ENCODE results near the gene DPAGT1. TPM values are rescaled to one million over a fixed set of nuclear protein-coding genes. Genes with fewer than 3 reads are reported as not detected.
"Not testable (repeated sequence)": the region's sequence is repeated elsewhere in the genome, so short reads cannot be mapped to it uniquely, and the experiment has no call there.

DPAGT1 gene
- total RNA-seq, 1 experiment from 2014 or later, result 63.5 TPM

DNA sequence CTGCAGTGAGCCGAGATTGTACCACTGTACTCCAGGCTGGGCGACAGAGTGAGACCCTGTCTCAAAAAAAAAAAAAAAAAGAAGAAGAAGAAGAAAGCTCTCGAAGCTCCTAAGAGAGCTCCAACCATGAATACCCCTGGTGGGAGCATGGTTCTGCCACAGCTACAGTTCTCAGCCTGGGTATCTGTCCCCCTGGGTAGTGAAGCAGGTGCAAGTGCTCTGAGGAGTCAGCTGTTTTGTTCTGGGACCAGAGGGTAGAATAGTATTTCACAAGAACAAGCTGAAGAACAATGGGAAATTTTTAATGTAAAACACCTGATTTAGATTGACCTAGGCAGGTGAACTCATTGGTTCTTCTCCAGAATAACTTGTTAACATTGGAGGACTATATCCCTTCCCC, 40.4 kb downstream of the DPAGT1 start (continued):
- TF ChIP-seq FOXP1 (CRISPR knock-in tag; IDR thresholded peaks at IDR 0.05; ENCODE audit: borderline replicate concordance) (no peak), NFATC4 (CRISPR knock-in tag; IDR thresholded peaks at IDR 0.05) (no peak)

DNA sequence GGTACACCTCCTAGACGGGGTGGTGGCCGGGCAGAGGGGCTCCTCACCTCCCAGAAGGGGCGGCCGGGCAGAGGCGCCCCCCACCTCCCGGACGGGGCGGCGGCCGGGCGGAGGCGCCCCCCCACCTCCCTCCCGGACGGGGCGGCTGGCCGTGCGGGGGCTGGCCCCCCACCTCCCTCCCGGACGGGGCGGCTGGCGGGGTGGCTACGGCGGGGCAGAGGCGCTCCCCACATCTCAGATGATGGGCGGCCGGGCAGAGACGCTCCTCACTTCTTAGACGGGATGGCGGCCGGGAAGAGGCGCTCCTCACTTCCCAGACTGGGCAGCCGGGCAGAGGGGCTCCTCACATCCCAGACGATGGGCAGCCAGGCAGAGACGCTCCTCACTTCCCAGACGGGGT, 42.5 kb downstream of the DPAGT1 start:
- CTCF ChIA-PET; H3K4me3 Mint-ChIP-seq; H3K27me3 Mint-ChIP-seq (ENCODE audit: low read depth); POLR2A ChIA-PET; H3K27ac Mint-ChIP-seq; ATAC-seq; DNase-seq (ENCODE audit: low spot score); H3K9me3 Mint-ChIP-seq: not testable (repeated sequence)
- Mint-ChIP-seq H3K4me1 (peaks cover 17% of the 10 kb centered on the region), H3K36me3 (peaks cover 21% of the 10 kb centered on the region)

DNA sequence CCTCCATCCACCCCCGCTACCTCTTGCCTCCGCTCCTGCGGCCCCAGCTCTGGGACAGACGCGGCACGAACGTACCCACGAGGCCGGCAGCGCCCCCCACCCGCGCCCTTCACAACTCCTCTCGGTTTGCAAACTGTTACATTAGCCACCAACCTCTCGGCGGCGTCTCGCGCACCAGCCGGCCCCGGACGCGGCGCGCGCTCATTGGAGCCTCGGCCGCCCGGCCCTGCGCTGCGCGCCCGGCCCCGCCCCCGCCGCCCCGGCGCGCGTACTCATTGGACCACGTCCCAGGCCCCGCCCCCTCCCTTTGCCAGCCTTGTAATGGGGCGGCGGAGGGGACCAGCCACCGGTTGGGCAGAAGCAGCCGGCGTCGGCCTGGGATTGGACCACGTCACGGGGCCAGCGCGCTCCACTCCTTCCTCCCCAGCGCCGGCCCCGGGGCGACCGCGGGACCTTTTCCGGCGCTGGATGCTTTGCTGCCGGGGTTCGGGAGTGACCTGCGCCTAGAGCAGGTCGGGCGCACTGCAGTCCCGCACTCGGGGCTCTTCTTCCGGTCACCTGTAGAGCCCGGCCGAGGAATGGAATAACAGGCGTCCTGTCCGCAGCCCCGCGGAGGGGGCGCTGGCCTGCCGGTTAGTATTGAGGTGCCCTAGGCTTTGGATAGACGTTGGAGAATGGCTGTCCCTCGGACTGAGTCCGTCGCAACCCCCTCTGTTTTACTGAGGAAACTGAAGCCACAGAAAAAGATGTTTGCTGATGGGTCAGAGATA, 44.5 kb downstream of the DPAGT1 start, which contains the start of gene HYOU1:
HYOU1 (minus strand) TSS at position 206 of the 770 bp plus-strand sequence. CDS start 1,045 bp downstream, outside the sequence.
- ATAC-seq (peak; percentile 96), DNase-seq (ENCODE audit: low spot score) (peak; percentile 99)
- Mint-ChIP-seq H3K4me3 (peak within 1 kb of the TSS; percentile 89), H3K27ac (peak within 1 kb of the TSS; percentile 96), H3K4me1 (peaks cover 17% of the 10 kb centered on the region), H3K9me3 (no peaks in the 10 kb centered on the region), H3K27me3 (ENCODE audit: low read depth) (no peaks in the 10 kb centered on the region), H3K36me3 (peaks cover 40% of the 10 kb centered on the region)
- POLR2A ChIA-PET, result interaction anchor here (0.6 to 2.6 kb wide), 8 partner anchors 10 to 146 kb away, joined by 3 to 20 read pairs (median 6); partner anchors contain the start of genes CENATAC, DPAGT1, HMBS and VPS11
- CTCF ChIA-PET, result interaction anchor here (0.6 to 3.0 kb wide), 10 partner anchors 8 to 315 kb away, joined by 3 to 14 read pairs (median 4); partner anchors contain the start of genes CBL, CENATAC, SLC37A4 and VPS11
- TF ChIP-seq RELA (CRISPR knock-in tag; IDR thresholded peaks at IDR 0.05; ENCODE audit: borderline replicate concordance) (no peak), FOXJ3 (CRISPR knock-in tag; IDR thresholded peaks at IDR 0.05; ENCODE audit: borderline replicate concordance) (no peak), ETV6 (CRISPR knock-in tag; IDR thresholded peaks at IDR 0.05) (peak; percentile 41; the same call in 1 of the 2 replicates), SP1 (CRISPR knock-in tag; conservative IDR thresholded peaks at IDR 0.05) (peak; percentile 88), EMX1 (CRISPR knock-in tag; IDR thresholded peaks at IDR 0.05) (no peak), GABPB1 (CRISPR knock-in tag; IDR thresholded peaks at IDR 0.05) (peak; percentile 81), ZNF423 (CRISPR knock-in tag; IDR thresholded peaks at IDR 0.05) (no peak), TP53 (CRISPR knock-in tag; IDR thresholded peaks at IDR 0.05) (peak; percentile 25; the same call in 1 of the 2 replicates), ZBTB21 (CRISPR knock-in tag; IDR thresholded peaks at IDR 0.05; ENCODE audit: borderline replicate concordance) (no peak), FOXK1 (CRISPR knock-in tag; IDR thresholded peaks at IDR 0.05) (peak; percentile 26; the same call in 1 of the 2 replicates), NFYB (CRISPR knock-in tag; conservative IDR thresholded peaks at IDR 0.05; ENCODE audit: low read depth) (peak; percentile 88), KAT7 (CRISPR knock-in tag; IDR thresholded peaks at IDR 0.05; ENCODE audit: borderline replicate concordance) (no peak), ZNF121 (CRISPR knock-in tag; IDR thresholded peaks at IDR 0.05) (no peak), OVOL2 (CRISPR knock-in tag; IDR thresholded peaks at IDR 0.05; ENCODE audit: borderline replicate concordance) (no peak), JUN (CRISPR knock-in tag; IDR thresholded peaks at IDR 0.05) (0 out of 2 replicates have a peak, but pooled peaks have one; percentile 11), ZNF232 (CRISPR knock-in tag; IDR thresholded peaks at IDR 0.05) (0 out of 2 replicates have a peak, but pooled peaks have one; percentile 25), MYBL2 (CRISPR knock-in tag; IDR thresholded peaks at IDR 0.05) (peak; percentile 76), RORB (CRISPR knock-in tag; IDR thresholded peaks at IDR 0.05) (no peak), NR2C2 (CRISPR knock-in tag; IDR thresholded peaks at IDR 0.05) (no peak), TEAD4 (CRISPR knock-in tag; IDR thresholded peaks at IDR 0.05) (no peak), FOXP1 (CRISPR knock-in tag; IDR thresholded peaks at IDR 0.05; ENCODE audit: borderline replicate concordance) (peak; percentile 8; the same call in 1 of the 2 replicates), CBFB (CRISPR knock-in tag; IDR thresholded peaks at IDR 0.05; ENCODE audit: low read depth) (no peak), JAZF1 (CRISPR knock-in tag; IDR thresholded peaks at IDR 0.05) (no peak), NFATC4 (CRISPR knock-in tag; IDR thresholded peaks at IDR 0.05) (no peak), ZNF263 (CRISPR knock-in tag; IDR thresholded peaks at IDR 0.05; ENCODE audit: low read depth) (no peak), ZNF416 (CRISPR knock-in tag; IDR thresholded peaks at IDR 0.05) (no peak)
- TF ChIP-seq, protein P1, sequence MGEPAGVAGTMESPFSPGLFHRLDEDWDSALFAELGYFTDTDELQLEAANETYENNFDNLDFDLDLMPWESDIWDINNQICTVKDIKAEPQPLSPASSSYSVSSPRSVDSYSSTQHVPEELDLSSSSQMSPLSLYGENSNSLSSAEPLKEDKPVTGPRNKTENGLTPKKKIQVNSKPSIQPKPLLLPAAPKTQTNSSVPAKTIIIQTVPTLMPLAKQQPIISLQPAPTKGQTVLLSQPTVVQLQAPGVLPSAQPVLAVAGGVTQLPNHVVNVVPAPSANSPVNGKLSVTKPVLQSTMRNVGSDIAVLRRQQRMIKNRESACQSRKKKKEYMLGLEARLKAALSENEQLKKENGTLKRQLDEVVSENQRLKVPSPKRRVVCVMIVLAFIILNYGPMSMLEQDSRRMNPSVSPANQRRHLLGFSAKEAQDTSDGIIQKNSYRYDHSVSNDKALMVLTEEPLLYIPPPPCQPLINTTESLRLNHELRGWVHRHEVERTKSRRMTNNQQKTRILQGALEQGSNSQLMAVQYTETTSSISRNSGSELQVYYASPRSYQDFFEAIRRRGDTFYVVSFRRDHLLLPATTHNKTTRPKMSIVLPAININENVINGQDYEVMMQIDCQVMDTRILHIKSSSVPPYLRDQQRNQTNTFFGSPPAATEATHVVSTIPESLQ (CRISPR knock-in tag; IDR thresholded peaks at IDR 0.05), result no peak
- TF ChIP-seq, protein P2, sequence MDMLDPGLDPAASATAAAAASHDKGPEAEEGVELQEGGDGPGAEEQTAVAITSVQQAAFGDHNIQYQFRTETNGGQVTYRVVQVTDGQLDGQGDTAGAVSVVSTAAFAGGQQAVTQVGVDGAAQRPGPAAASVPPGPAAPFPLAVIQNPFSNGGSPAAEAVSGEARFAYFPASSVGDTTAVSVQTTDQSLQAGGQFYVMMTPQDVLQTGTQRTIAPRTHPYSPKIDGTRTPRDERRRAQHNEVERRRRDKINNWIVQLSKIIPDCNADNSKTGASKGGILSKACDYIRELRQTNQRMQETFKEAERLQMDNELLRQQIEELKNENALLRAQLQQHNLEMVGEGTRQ (CRISPR knock-in tag; IDR thresholded peaks at IDR 0.05), result peak; percentile 53
- TF ChIP-seq, protein P3, sequence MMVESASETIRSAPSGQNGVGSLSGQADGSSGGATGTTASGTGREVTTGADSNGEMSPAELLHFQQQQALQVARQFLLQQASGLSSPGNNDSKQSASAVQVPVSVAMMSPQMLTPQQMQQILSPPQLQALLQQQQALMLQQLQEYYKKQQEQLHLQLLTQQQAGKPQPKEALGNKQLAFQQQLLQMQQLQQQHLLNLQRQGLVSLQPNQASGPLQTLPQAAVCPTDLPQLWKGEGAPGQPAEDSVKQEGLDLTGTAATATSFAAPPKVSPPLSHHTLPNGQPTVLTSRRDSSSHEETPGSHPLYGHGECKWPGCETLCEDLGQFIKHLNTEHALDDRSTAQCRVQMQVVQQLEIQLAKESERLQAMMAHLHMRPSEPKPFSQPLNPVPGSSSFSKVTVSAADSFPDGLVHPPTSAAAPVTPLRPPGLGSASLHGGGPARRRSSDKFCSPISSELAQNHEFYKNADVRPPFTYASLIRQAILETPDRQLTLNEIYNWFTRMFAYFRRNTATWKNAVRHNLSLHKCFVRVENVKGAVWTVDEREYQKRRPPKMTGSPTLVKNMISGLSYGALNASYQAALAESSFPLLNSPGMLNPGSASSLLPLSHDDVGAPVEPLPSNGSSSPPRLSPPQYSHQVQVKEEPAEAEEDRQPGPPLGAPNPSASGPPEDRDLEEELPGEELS (CRISPR knock-in tag; IDR thresholded peaks at IDR 0.05), result no peak
- TF ChIP-seq, protein P4, sequence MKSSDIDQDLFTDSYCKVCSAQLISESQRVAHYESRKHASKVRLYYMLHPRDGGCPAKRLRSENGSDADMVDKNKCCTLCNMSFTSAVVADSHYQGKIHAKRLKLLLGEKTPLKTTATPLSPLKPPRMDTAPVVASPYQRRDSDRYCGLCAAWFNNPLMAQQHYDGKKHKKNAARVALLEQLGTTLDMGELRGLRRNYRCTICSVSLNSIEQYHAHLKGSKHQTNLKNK (CRISPR knock-in tag; IDR thresholded peaks at IDR 0.05), result peak; percentile 28; the same call in 1 of the 2 replicates

All from WTC11 (cell line).